Measurements from ENCODE around the gene TBC1D3B. TPM values are rescaled to one million over a fixed set of nuclear protein-coding genes. Genes with fewer than 3 reads are reported as not detected.
"Not testable (repeated sequence)": the region's sequence is repeated elsewhere in the genome, so short reads cannot be mapped to it uniquely, and the experiment has no call there.

TBC1D3B gene
- total RNA-seq, 1 experiment from 2014 or later: 6.3 TPM

- no peak for TF ChIP-seq JUN (CRISPR knock-in tag; IDR thresholded peaks at IDR 0.05)
- no peak for TF ChIP-seq IRF2 (CRISPR knock-in tag; IDR thresholded peaks at IDR 0.05; ENCODE audit: borderline replicate concordance, low read depth)
- TF ChIP-seq ZNF281 (CRISPR knock-in tag; IDR thresholded peaks at IDR 0.05): no peak
- TF ChIP-seq, protein P1, sequence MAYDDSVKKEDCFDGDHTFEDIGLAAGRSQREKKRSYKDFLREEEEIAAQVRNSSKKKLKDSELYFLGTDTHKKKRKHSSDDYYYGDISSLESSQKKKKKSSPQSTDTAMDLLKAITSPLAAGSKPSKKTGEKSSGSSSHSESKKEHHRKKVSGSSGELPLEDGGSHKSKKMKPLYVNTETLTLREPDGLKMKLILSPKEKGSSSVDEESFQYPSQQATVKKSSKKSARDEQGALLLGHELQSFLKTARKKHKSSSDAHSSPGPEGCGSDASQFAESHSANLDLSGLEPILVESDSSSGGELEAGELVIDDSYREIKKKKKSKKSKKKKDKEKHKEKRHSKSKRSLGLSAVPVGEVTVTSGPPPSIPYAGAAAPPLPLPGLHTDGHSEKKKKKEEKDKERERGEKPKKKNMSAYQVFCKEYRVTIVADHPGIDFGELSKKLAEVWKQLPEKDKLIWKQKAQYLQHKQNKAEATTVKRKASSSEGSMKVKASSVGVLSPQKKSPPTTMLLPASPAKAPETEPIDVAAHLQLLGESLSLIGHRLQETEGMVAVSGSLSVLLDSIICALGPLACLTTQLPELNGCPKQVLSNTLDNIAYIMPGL (CRISPR knock-in tag; IDR thresholded peaks at IDR 0.05): no peak
Observed at GRCh38 chr17:36195434-36196130, 19.1 kb upstream of the TBC1D3B start (continued).

DNA sequence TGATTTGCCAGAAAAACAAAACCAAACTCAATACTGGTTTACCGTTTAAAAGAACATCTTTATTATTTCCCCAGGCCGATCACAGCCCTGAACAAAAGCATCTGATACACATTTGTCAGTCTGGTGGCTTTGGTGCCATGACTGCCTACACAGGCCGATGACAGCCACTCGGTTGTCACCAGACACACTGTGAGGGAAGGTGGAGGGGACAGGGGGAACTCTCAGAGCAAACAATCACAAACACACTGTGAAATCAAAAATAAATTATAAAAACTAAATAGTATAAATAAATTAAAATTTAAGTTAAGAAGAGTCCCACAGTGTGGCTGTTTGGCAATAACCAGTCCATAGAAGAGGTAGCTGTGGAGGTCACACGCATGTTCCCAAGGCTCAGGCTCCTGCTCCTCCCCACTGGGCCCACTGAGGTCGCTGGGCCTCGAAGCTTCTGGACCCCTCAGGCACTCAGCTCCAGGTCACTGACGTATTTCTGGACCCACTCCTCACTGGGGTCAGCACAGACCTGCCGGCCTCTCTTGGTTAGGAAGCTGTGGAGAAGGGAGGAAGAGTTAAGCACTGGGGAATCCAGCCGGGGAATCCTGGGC is 18.5 kb upstream of the TBC1D3B start:
- H3K4me3 Mint-ChIP-seq; DNase-seq (ENCODE audit: low spot score); POLR2A ChIA-PET; H3K27ac Mint-ChIP-seq; H3K36me3 Mint-ChIP-seq; ATAC-seq; H3K9me3 Mint-ChIP-seq; H3K27me3 Mint-ChIP-seq (ENCODE audit: low read depth): not testable (repeated sequence)
- peaks cover 14% of the 10 kb centered on the region for H3K4me1 Mint-ChIP-seq
- CTCF ChIA-PET: interaction anchor here (1.0 to 1.6 kb wide), 7 partner anchors 9 to 288 kb away, joined by 3 to 7 read pairs (median 4); partner anchors contain the start of gene CCL4L2

DNA sequence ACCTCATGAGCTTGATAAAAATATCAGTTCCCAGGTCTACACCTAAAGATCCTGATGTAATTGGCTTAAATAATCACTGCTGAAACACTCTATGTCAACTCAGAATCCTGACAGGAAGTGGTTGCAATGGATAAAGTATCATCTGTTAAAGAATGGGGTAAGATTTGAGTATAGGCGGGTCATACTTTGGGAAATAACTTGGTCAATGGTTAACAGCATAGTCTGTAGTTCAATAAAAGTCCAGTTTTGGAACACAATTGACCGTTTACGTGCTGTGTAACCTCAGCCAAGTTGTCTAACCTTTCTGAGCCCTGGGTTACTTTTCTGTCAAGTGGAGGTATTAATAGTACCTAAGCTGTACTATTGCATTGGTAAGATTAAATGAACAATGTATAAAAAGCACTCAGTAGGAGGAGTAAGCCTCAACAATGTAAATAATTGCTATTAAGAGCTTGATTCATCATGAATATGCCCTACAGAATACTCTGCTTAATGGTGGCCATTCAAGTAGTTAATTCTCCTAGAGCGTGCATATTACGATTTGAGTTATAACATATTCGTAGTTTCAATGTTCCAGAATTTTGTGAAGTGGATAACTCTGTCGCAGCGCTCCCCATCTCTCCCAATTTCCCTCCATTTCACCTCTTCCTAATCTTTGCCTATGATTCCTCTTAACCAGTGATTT is 17.9 kb upstream of the TBC1D3B start:
- CTCF ChIA-PET: interaction anchor here (1.4 to 1.6 kb wide), 2 partner anchors 17 to 45 kb away, joined by 4 to 6 read pairs; partner anchors contain the start of gene CCL4L2
- H3K4me1 Mint-ChIP-seq: peaks cover 14% of the 10 kb centered on the region
- ATAC-seq; H3K27me3 Mint-ChIP-seq (ENCODE audit: low read depth); DNase-seq (ENCODE audit: low spot score); H3K36me3 Mint-ChIP-seq; H3K27ac Mint-ChIP-seq; H3K9me3 Mint-ChIP-seq; H3K4me3 Mint-ChIP-seq; POLR2A ChIA-PET: not testable (repeated sequence)

- ChIA-PET POLR2A (no interaction called here), CTCF (interaction anchor here (1.1 to 1.5 kb wide), 2 partner anchors 10 to 121 kb away, joined by 3 to 6 read pairs; no protein-coding TSS in a partner anchor)
- no peak for ATAC-seq
- Mint-ChIP-seq H3K27me3 (ENCODE audit: low read depth) (no peaks in the 10 kb centered on the region), H3K36me3 (no peaks in the 10 kb centered on the region), H3K9me3 (no peaks in the 10 kb centered on the region), H3K4me1 (peaks cover 14% of the 10 kb centered on the region), H3K4me3 (no peak overlapping the region), H3K27ac (no peak overlapping the region)
- TF ChIP-seq TEAD4 (CRISPR knock-in tag; IDR thresholded peaks at IDR 0.05) (no peak), NFYB (CRISPR knock-in tag; conservative IDR thresholded peaks at IDR 0.05; ENCODE audit: low read depth) (no peak), TEAD1 (CRISPR knock-in tag; IDR thresholded peaks at IDR 0.05) (no peak), ZNF263 (CRISPR knock-in tag; IDR thresholded peaks at IDR 0.05; ENCODE audit: low read depth) (no peak)
- TF ChIP-seq, protein P2, sequence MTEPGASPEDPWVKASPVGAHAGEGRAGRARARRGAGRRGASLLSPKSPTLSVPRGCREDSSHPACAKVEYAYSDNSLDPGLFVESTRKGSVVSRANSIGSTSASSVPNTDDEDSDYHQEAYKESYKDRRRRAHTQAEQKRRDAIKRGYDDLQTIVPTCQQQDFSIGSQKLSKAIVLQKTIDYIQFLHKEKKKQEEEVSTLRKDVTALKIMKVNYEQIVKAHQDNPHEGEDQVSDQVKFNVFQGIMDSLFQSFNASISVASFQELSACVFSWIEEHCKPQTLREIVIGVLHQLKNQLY (CRISPR knock-in tag; IDR thresholded peaks at IDR 0.05): no peak
- no peak for DNase-seq (ENCODE audit: low spot score)
Observed at GRCh38 chr17:36193216-36193775, 16.9 kb upstream of the TBC1D3B start.

DNA sequence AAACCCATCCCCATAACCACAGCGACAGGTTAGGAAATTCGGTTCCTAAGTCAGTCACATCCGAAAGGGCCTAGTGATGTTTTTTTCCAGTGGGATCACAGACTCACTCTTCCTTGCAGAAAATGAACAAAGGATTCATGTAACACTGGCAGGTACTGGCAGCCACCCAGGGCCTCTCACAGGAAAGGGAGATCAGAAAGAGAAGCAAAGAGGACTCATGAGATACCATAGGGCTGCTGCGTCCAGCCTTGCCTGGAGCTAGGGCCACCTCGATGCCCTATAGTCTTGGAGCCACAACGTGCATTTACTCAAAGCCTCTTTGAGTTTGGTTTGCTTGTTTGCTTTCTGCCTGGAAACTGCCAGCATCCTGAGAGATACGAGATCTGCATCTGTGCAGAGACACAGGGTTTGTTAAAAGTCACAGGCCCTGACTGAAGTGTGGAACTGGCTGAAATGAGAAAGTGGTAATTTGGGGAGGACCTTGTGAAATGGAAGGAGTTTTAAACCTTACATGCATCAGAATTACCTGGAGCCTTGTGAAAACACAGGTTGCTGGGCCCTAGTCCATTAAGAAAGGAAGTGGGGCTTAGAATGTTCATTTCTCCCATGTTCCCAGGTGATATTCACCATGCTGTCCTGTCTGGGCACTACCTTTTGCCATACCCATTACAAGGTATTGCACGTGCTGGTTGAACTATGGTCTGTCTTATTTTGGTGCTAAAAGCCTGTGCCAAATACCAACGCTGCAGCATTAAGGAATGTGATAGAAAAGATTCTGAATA is 14.3 kb upstream of the TBC1D3B start:
- ATAC-seq; POLR2A ChIA-PET; H3K36me3 Mint-ChIP-seq; H3K27ac Mint-ChIP-seq; H3K4me3 Mint-ChIP-seq; CTCF ChIA-PET; DNase-seq (ENCODE audit: low spot score); H3K27me3 Mint-ChIP-seq (ENCODE audit: low read depth); H3K9me3 Mint-ChIP-seq; H3K4me1 Mint-ChIP-seq: not testable (repeated sequence)

GRCh38 chr17:36189993-36190392 is 13.6 kb upstream of the TBC1D3B start:
- POLR2A ChIA-PET, H3K4me1 Mint-ChIP-seq, H3K9me3 Mint-ChIP-seq: not testable (repeated sequence)

More at GRCh38 chr17:36189993-36190392, 13.6 kb upstream of the TBC1D3B start:
- H3K36me3 Mint-ChIP-seq; CTCF ChIA-PET; DNase-seq (ENCODE audit: low spot score); H3K27ac Mint-ChIP-seq; H3K4me3 Mint-ChIP-seq; H3K27me3 Mint-ChIP-seq (ENCODE audit: low read depth); ATAC-seq: not testable (repeated sequence)

Data from WTC11 (cell line).